Stromal cell of bone marrow (primary cell): ENCODE results near the gene FHIT.
"Not testable (repeated sequence)": the region's sequence is repeated elsewhere in the genome, so short reads cannot be mapped to it uniquely, and the experiment has no call there.

ENCODE experiments used
- DNase-seq: peaks from one replicate; pipeline ENCODE4 v3.0.0-alpha.2; 2012; ENCODE audit warnings: low read depth

The FHIT gene

GRCh38 chr3:61111825-61112224 lies 139.4 kb downstream of the FHIT start:
- DNase-seq: no peak

- DNase-seq: no peak
These were observed 140.7 kb downstream of the FHIT start for GRCh38 chr3:61110576-61110975.

DNA sequence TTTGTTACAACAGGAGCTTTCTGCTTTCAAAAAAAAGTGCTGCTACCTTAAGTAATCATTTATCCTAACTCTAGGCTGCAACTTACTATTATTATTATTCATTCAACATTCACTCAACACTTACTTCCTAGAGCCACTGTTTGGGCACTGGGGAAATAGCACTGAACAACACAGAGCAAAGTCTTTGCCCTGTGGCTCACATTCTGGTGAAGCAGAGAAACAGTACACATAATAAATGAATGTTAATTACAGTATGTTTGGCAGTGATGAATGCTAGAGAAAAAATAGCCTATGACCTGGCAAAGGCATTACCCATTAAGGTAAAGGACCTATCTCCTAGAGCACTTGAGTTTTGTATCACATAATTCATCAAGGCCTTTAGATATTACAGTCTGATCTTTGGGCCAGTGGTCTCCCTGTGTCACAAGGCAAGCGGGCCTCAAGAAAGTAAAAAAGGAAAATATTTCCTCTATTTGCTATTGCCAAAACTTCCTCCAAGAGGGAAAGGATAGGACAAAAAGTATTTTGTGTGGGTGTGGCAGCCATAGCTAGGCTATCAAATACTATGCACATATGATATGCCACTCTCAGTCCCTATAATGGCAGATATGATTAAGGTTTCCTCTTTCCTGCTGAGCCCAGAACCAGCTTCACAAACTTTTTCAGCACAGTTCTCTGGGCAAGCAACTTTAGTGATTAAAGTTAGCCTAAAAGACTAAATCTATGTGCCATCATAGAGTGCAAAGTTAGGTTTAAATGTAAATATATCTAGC lies 142.8 kb downstream of the FHIT start:
- DNase-seq: no peak

DNA sequence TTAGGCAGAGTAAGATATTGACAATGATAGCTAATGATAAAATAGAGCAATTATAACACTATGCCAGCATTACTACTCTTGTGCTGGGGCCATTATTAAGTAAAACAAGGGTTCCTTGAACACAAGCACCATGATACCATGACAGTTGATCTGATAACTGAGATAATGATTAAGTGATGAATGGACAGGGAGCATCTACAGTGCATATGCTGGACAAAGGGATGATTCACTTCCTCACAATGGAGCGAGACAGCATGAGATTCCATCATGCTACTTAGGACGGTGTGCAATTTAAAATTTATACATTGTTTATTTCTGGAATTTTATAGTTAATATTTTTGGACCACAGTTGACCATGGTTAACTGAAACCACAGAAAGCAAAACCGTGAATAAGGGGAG lies 156.6 kb downstream of the FHIT start:
- no peak for DNase-seq

GRCh38 chr3:61093364-61093763 lies 157.9 kb downstream of the FHIT start:
- no peak for DNase-seq

DNA sequence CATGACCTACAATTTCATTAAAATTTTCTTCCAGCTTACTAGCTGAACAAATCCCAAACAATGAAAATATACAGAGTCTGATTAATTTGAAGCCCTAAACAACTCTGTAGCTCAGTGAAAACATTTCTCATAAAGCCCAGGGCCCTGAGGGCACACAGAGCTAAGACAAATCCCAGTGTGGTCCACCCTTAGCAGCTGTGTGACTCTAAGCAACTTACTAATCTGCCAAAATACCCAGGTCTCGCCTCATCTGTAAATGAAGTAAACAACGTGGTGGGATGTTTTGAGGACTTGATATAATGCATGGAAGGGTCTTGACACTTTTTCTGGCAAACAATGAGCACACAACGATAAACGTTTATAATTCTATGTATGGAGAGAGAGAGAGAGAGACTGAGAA lies 158.4 kb downstream of the FHIT start:
- DNase-seq: no peak

DNA sequence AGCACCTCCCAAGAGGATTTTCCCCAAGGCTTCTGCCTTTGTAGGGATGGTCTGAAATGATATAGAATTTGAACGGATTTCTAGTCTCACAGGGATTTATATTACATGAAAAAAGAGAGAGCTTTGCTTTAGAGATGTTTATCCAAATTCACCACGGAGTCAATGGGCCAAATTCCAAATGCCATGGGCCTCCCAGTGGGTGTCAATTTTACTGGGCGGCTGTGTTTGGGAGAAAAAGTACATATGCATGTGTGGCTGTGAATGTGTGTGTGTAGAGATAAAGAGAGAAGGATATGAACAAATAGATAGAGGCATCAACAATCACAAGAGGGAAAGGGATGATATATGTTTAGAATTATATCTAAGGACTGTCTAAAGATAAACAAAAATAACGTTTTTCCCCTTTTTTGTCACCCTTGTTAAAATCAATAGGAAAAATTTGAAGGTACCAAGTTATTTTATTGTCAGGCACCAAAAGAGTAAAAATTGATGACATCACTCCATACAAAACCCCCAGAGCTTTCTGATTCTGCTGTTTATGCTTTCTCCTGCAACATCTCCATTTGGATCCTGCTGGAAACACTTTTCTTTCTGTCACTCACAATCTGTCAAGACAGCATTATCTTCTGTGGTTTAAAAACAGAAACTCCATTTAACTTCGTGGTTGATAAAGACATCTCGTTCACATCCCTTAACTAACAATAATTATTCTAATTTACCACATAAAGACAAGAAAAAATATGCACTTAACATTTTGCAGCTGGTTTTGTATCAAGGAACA lies 160.7 kb downstream of the FHIT start:
- DNase-seq: no peak

- no peak for DNase-seq
These were observed 163.8 kb downstream of the FHIT start for GRCh38 chr3:61087465-61087864.

DNA sequence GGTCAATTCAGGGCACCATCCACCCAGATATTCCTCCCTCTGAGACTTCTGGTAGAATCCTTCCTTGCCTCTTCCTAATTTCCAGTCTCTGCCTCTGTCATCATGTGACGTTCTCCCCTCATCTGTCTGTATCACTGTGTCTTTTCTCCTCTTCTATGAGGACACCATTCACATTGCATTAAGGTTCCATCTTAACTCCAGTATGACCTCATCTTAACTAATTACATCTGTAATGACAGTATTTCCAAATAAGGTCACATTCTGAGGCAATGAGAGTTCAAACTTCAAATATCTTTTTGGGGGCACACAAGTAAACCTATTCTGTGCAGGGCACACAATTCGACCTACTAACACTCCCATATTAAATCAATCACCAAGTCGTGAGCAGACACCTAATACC lies 169.7 kb downstream of the FHIT start:
- no peak for DNase-seq

GRCh38 chr3:61080737-61081445 lies 170.4 kb downstream of the FHIT start:
- DNase-seq: no peak

DNA sequence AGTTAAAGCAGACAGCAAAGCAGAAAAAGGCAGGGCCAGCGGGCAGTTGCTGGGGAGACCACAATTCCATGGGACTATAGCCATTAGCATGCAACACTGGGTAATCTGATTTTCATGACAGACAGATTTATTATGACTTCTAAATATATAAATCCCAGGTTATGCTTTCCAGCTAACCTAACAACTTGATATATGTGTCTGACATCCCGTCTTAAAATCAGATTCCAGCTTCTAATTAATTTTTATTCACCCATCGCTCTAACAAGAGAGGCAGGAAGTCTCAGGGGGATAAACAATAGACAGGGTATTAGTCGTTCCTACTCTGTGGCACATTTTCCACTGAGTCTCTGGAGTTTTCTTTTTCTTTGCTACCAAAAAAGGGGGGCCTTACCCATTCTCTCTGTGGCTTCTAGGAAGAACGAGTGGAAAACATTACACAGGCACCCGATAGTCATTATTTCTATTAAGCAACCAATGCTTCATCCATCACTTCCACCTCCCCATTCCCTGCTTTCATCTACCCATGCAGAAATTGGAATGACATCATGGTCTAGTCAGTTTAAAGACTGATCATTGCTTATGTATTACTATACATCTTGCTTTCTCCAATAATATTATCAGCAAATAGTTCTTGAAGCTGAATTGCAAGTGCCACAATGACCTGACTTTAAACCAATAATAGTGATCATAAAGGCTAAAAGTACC lies 173.1 kb downstream of the FHIT start:
- no peak for DNase-seq

GRCh38 chr3:61077551-61077950 lies 173.7 kb downstream of the FHIT start:
- DNase-seq: no peak

GRCh38 chr3:61074783-61075182 lies 176.5 kb downstream of the FHIT start:
- no peak for DNase-seq

DNA sequence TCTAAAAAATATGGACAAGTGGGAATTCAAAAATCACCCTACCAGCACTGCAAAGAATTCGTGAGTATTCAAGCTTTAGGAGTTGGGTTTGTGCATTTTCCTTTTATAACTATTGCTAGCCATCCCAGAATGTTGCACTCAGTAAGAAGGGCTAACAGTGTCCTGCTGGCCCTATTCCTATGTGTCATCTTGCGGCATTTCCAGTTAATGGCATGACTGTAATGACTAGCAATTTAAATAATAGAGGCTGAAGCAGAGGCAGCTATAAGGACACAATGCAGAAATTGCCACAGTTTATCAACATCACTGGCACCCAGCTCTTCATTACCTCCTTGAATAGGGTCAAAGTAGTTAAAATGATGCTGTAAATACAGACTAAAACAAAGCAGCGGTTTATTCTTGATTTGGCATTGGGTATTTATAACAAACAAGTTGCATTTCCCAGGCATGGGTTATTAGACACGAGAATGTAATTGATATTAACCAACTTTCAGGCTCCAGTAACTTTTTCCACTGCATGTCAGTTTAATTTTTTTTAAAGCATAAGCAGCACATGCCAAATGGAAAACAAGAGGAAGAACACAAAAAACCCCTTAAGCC lies 177.6 kb downstream of the FHIT start:
- no peak for DNase-seq

GRCh38 chr3:61068084-61068483 lies 183.2 kb downstream of the FHIT start:
- no peak for DNase-seq

GRCh38 chr3:61066800-61067199 lies 184.5 kb downstream of the FHIT start:
- DNase-seq: no peak

GRCh38 chr3:61066222-61066621 lies 185.0 kb downstream of the FHIT start:
- DNase-seq: not testable (repeated sequence)

- DNase-seq: no peak
These were observed 185.7 kb downstream of the FHIT start for GRCh38 chr3:61065451-61066011.

DNA sequence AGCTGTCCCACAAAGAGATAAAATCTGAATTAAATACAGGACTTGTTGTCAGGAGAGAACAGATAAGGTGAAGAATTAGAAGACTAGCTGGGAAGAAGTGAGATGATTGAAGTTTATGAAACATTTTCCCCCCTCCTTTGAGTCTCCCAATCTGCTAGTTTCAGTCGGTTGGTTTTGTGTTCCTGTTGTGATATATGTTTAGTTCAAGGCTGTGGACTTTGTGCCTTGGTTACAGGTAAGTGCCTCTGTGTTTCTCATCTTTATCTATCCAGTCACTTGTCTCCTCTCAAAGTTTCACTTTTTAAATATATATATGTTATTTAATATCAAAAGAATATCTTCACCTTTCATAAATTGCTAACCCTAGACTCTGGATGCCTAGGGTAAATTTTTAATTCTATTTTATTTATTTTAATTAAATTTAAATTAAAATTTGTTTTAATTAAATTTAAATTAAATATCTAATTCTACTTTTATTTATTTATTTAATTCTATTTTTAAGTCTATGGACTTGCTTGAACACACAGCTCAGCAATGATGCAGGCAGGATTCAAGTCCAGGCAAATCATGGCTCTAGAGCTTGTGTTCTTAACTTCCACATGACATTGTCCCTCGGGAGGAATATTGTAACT lies 190.0 kb downstream of the FHIT start:
- no peak for DNase-seq

- no peak for DNase-seq
These were observed 190.8 kb downstream of the FHIT start for GRCh38 chr3:61060411-61060861.

- DNase-seq: no peak
These were observed 192.4 kb downstream of the FHIT start for GRCh38 chr3:61058836-61059235.
